ENCODE measurements around the gene CDH23. TPM values are rescaled to one million over a fixed set of nuclear protein-coding genes. Genes with fewer than 3 reads are reported as not detected.

The CDH23 gene
- total and polyA plus RNA-seq, 4 experiments from 2014 or later: 1.8 to 5.4 (median 3.6) TPM

GRCh38 chr10:71714592-71714991, 317.9 kb downstream of the CDH23 start:
- no peaks in the 10 kb centered on the region for H3K9me3 ChIP-seq (ENCODE audit: control insufficient read depth in 1 of 2, low read length in 2 of 2)
- Mint-ChIP-seq H3K9me3 (no peaks in the 10 kb centered on the region), H3K4me1 (peaks cover 28 to 75% (median 58%) of the 10 kb centered on the region in 4 donors), H3K36me3 (no peaks in the 10 kb centered on the region), H3K27me3 (no peaks in the 10 kb centered on the region), H3K4me3 (peak overlapping the region in 7 of 8 donors; percentile 64 to 93 (median 86)), H3K27ac (peak overlapping the region; percentile 96 to 99 (median 98))
- peak overlapping the region; percentile 69 for H3K27ac ChIP-seq (ENCODE audit: low read depth, low read length)
- POLR2A ChIA-PET (ENCODE audit: partially characterized antibody): interaction anchor here (1.2 to 35.3 kb wide), 7 partner anchors 10 to 58 kb away, joined by 3 to 1191 read pairs (median 32); partner anchors contain the start of gene VSIR
- no peaks in the 10 kb centered on the region for H3K27me3 ChIP-seq (ENCODE audit: insufficient read depth, low read length)
- intact Hi-C loops (cut with micrococcal nuclease): no loop called here
- CTCF ChIA-PET (ENCODE audit: partially characterized antibody): interaction anchor here (1.3 to 16.2 kb wide), 5 partner anchors 9 to 59 kb away, joined by 4 to 177 read pairs (median 38); partner anchors contain the start of gene VSIR
- H3K4me1 ChIP-seq (ENCODE audit: insufficient read depth, low read length): peaks cover 61% of the 10 kb centered on the region
- H3K4me3 ChIP-seq (ENCODE audit: low read length in 2 of 2): peak overlapping the region in 1 of 2 donors; percentile 21
- H3K36me3 ChIP-seq (ENCODE audit: insufficient read depth, low read length): no peaks in the 10 kb centered on the region
- DNase-seq: peak in 1 of 5 donors; percentile 3

DNA sequence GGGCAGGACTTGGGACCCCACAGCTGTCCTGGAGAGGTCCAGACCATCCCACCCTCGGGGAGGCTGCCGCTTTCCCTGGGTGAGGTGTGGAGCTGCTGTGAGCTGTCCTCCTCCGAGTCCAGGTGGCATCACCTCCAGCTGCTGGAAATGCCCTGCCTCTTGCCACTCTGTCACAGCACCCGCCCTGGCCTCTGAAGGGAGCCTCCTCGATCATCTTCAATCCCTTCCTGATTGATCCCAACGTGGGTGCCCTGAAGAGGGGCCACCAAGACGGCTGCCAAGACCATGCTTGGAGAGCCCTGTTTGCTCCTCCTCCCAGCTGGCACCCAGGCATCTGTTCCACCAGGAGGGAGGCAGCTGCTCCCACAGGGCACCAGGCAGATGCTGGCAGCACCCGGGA, 318.3 kb downstream of the CDH23 start:
- Mint-ChIP-seq H3K4me1 (peaks cover 25 to 71% (median 55%) of the 10 kb centered on the region in 4 donors), H3K4me3 (peak overlapping the region in 7 of 8 donors; percentile 29 to 93 (median 69)), H3K27ac (peak overlapping the region; percentile 43 to 92 (median 88)), H3K9me3 (no peaks in the 10 kb centered on the region), H3K36me3 (no peaks in the 10 kb centered on the region), H3K27me3 (no peaks in the 10 kb centered on the region)
- Histone ChIP-seq H3K27me3 (ENCODE audit: insufficient read depth, low read length) (no peaks in the 10 kb centered on the region), H3K36me3 (ENCODE audit: insufficient read depth, low read length) (no peaks in the 10 kb centered on the region), H3K27ac (ENCODE audit: low read depth, low read length) (peak overlapping the region; percentile 69), H3K9me3 (ENCODE audit: control insufficient read depth in 1 of 2, low read length in 2 of 2) (no peaks in the 10 kb centered on the region), H3K4me3 (ENCODE audit: low read length in 2 of 2) (no peak overlapping the region), H3K4me1 (ENCODE audit: insufficient read depth, low read length) (peaks cover 63% of the 10 kb centered on the region)
- peak in 1 of 5 donors; percentile 29 for DNase-seq
- intact Hi-C loops (cut with micrococcal nuclease): no loop called here
- ChIA-PET POLR2A (ENCODE audit: partially characterized antibody) (interaction anchor here (1.2 to 35.3 kb wide), 6 partner anchors 11 to 58 kb away, joined by 3 to 1191 read pairs (median 47); partner anchors contain the start of gene VSIR), CTCF (ENCODE audit: partially characterized antibody) (interaction anchor here (1.3 to 16.2 kb wide), 5 partner anchors 9 to 59 kb away, joined by 4 to 177 read pairs (median 38); partner anchors contain the start of gene VSIR)

DNA sequence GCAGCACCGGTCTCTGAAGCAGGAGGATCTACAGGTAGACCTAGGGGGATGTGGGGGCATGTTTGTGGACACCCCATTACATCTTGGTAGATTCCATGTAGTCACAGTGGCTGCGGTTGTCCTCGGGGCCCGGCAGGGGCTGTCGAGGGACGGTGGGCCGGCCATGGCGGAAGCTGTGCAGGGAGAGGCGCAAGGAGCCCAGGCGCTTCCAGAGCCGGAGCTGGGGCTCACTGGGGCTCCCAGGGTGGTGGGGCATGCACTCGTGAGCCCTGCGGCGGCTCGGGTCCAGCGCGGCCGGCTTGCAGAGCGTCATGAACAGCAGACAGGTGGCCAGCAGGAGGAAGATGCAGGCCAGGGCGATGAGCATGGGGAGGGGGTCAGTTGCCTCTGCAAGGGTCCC, 319.1 kb downstream of the CDH23 start:
- Mint-ChIP-seq H3K27ac (peak overlapping the region; percentile 53 to 92 (median 88)), H3K4me1 (peaks cover 25 to 75% (median 53%) of the 10 kb centered on the region in 4 donors), H3K36me3 (no peaks in the 10 kb centered on the region), H3K4me3 (peak overlapping the region in 6 of 8 donors; percentile 52 to 93 (median 66)), H3K9me3 (no peaks in the 10 kb centered on the region), H3K27me3 (no peaks in the 10 kb centered on the region)
- Histone ChIP-seq H3K36me3 (ENCODE audit: insufficient read depth, low read length) (no peaks in the 10 kb centered on the region), H3K4me1 (ENCODE audit: insufficient read depth, low read length) (peaks cover 68% of the 10 kb centered on the region), H3K4me3 (ENCODE audit: low read length in 2 of 2) (no peak overlapping the region), H3K27me3 (ENCODE audit: insufficient read depth, low read length) (no peaks in the 10 kb centered on the region), H3K27ac (ENCODE audit: low read depth, low read length) (peak overlapping the region; percentile 69), H3K9me3 (ENCODE audit: control insufficient read depth in 1 of 2, low read length in 2 of 2) (no peaks in the 10 kb centered on the region)
- intact Hi-C loops (cut with micrococcal nuclease): no loop called here
- peak in 1 of 5 donors; percentile 12 for DNase-seq
- ChIA-PET POLR2A (ENCODE audit: partially characterized antibody) (interaction anchor here (0.7 to 35.3 kb wide), 5 partner anchors 12 to 57 kb away, joined by 3 to 1191 read pairs (median 62); partner anchors contain the start of gene VSIR), CTCF (ENCODE audit: partially characterized antibody) (interaction anchor here (1.0 to 16.2 kb wide), 7 partner anchors 8 to 58 kb away, joined by 3 to 177 read pairs (median 17); partner anchors contain the start of gene VSIR)

- Histone ChIP-seq H3K27ac (ENCODE audit: low read depth, low read length) (no peak overlapping the region), H3K4me1 (ENCODE audit: insufficient read depth, low read length) (peaks cover 73% of the 10 kb centered on the region), H3K36me3 (ENCODE audit: insufficient read depth, low read length) (no peaks in the 10 kb centered on the region), H3K9me3 (ENCODE audit: control insufficient read depth in 1 of 2, low read length in 2 of 2) (no peaks in the 10 kb centered on the region), H3K27me3 (ENCODE audit: insufficient read depth, low read length) (no peaks in the 10 kb centered on the region), H3K4me3 (ENCODE audit: low read length in 2 of 2) (no peak overlapping the region)
- H3K36me3 Mint-ChIP-seq: no peaks in the 10 kb centered on the region
- H3K4me3 Mint-ChIP-seq: peak overlapping the region in 5 of 8 donors; percentile 30 to 69 (median 63)
- ChIA-PET POLR2A (ENCODE audit: partially characterized antibody) (interaction anchor here (0.6 to 35.3 kb wide), 7 partner anchors 11 to 1484 kb away, joined by 3 to 1191 read pairs (median 7); partner anchors contain the start of gene VSIR), CTCF (ENCODE audit: partially characterized antibody) (interaction anchor here (1.0 to 16.2 kb wide), 7 partner anchors 8 to 58 kb away, joined by 3 to 177 read pairs (median 17); partner anchors contain the start of gene VSIR)
- peak in 1 of 5 donors; percentile 0 for DNase-seq
- peaks cover 26 to 79% (median 55%) of the 10 kb centered on the region in 4 donors for H3K4me1 Mint-ChIP-seq
- intact Hi-C loops (cut with micrococcal nuclease): no loop called here
- H3K27ac Mint-ChIP-seq: peak overlapping the region in 6 of 7 donors; percentile 52 to 86 (median 70)
- H3K27me3 Mint-ChIP-seq: no peaks in the 10 kb centered on the region
- no peaks in the 10 kb centered on the region for H3K9me3 Mint-ChIP-seq
Observed at GRCh38 chr10:71716426-71716825, 319.7 kb downstream of the CDH23 start.

DNA sequence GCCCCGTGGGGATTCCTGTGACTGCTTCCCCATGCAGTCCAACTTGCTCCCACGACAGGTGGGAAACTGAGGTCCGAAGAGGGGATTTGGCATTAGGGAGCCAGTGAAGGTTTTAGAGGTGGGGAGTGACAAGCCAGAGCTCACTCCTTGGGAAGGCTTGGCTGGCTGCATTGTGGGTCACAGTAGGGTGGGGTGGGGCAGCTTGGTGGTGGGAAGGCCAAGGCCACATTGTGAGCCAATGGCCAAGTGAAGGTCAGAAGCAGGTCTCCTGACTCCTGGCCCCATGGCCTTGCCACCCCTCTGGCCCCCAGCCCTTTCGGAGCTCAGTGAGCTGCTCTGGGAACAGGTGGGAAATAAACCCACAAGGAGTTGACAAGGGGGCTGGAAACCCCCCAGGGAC, 320.3 kb downstream of the CDH23 start:
- Mint-ChIP-seq H3K36me3 (peaks cover 0 to 3% of the 10 kb centered on the region in 2 donors), H3K9me3 (no peaks in the 10 kb centered on the region), H3K4me1 (peaks cover 33 to 79% (median 54%) of the 10 kb centered on the region in 4 donors), H3K27me3 (no peaks in the 10 kb centered on the region), H3K27ac (peak overlapping the region in 4 of 7 donors; percentile 36 to 81 (median 74)), H3K4me3 (peak overlapping the region in 1 of 8 donors; percentile 42)
- Histone ChIP-seq H3K27ac (ENCODE audit: low read depth, low read length) (no peak overlapping the region), H3K36me3 (ENCODE audit: insufficient read depth, low read length) (no peaks in the 10 kb centered on the region), H3K4me3 (ENCODE audit: low read length in 2 of 2) (no peak overlapping the region), H3K27me3 (ENCODE audit: insufficient read depth, low read length) (no peaks in the 10 kb centered on the region), H3K9me3 (ENCODE audit: control insufficient read depth in 1 of 2, low read length in 2 of 2) (no peaks in the 10 kb centered on the region), H3K4me1 (ENCODE audit: insufficient read depth, low read length) (peaks cover 73% of the 10 kb centered on the region)
- ChIA-PET CTCF (ENCODE audit: partially characterized antibody) (interaction anchor here (1.0 to 16.2 kb wide), 9 partner anchors 9 to 95 kb away, joined by 3 to 177 read pairs (median 15); partner anchors contain the start of gene VSIR), POLR2A (ENCODE audit: partially characterized antibody) (interaction anchor here (0.6 to 35.3 kb wide), 6 partner anchors 11 to 1485 kb away, joined by 3 to 1191 read pairs (median 34); partner anchors contain the start of gene VSIR)
- intact Hi-C loops (cut with micrococcal nuclease): no loop called here
- no peak for DNase-seq

GRCh38 chr10:71717551-71717951, 320.8 kb downstream of the CDH23 start:
- ChIA-PET CTCF (ENCODE audit: partially characterized antibody) (interaction anchor here (1.0 to 16.2 kb wide), 7 partner anchors 9 to 95 kb away, joined by 3 to 177 read pairs (median 17); partner anchors contain the start of gene VSIR), POLR2A (ENCODE audit: partially characterized antibody) (interaction anchor here (0.7 to 35.3 kb wide), 6 partner anchors 10 to 134 kb away, joined by 3 to 1191 read pairs (median 33); partner anchors contain the start of genes PSAP and VSIR)
- H3K36me3 Mint-ChIP-seq: peaks cover 0 to 3% of the 10 kb centered on the region in 2 donors
- H3K27ac Mint-ChIP-seq: peak overlapping the region in 6 of 7 donors; percentile 19 to 91 (median 76)
- no peaks in the 10 kb centered on the region for H3K9me3 Mint-ChIP-seq
- intact Hi-C loops (cut with micrococcal nuclease): no loop called here
- H3K27me3 ChIP-seq (ENCODE audit: insufficient read depth, low read length): no peaks in the 10 kb centered on the region
- H3K4me1 Mint-ChIP-seq: peaks cover 33 to 79% (median 54%) of the 10 kb centered on the region in 4 donors
- H3K9me3 ChIP-seq (ENCODE audit: control insufficient read depth in 1 of 2, low read length in 2 of 2): no peaks in the 10 kb centered on the region
- no peak overlapping the region for H3K27ac ChIP-seq (ENCODE audit: low read depth, low read length)
- H3K27me3 Mint-ChIP-seq: no peaks in the 10 kb centered on the region
- DNase-seq: no peak
- peak overlapping the region in 2 of 8 donors; percentile 15 to 48 for H3K4me3 Mint-ChIP-seq
- no peaks in the 10 kb centered on the region for H3K36me3 ChIP-seq (ENCODE audit: insufficient read depth, low read length)
- H3K4me3 ChIP-seq (ENCODE audit: low read length in 2 of 2): no peak overlapping the region
- H3K4me1 ChIP-seq (ENCODE audit: insufficient read depth, low read length): peaks cover 74% of the 10 kb centered on the region

All from CD4-positive, alpha-beta memory T cell (primary cell).